Activated T-cell treated with anti-CD3 and anti-CD28 coated beads, Interleukin-2, amount 50 U/mL, for 24 hours (primary cell): Measurements from ENCODE around the gene SLC35D1.
"Not testable (repeated sequence)": the region's sequence is repeated elsewhere in the genome, so short reads cannot be mapped to it uniquely, and the experiment has no call there.

Source experiments
- DNase-seq: peaks from one replicate; pipeline ENCODE4 v3.0.0-alpha.2; 2020
- H3K27ac Mint-ChIP-seq: 2 replicates; pipeline ENCODE4 v1.8.0; 2020; ENCODE audit warnings: mild to moderate bottlenecking, mixed read lengths
- H3K27me3 Mint-ChIP-seq: 2 replicates; pipeline ENCODE4 v1.8.0; 2020; ENCODE audit warnings: mixed read lengths
- H3K36me3 Mint-ChIP-seq: 2 replicates; pipeline ENCODE4 v1.8.0; 2020; ENCODE audit warnings: low read depth, mixed read lengths
- H3K4me1 Mint-ChIP-seq: 2 replicates; pipeline ENCODE4 v1.8.0; 2020; ENCODE audit warnings: low read depth, mixed read lengths
- H3K4me3 Mint-ChIP-seq: 2 replicates; pipeline ENCODE4 v1.8.0; 2020; ENCODE audit warnings: mild to moderate bottlenecking, moderate library complexity, mixed read lengths
- H3K9me3 Mint-ChIP-seq: 2 replicates; pipeline ENCODE4 v1.8.0; 2020; ENCODE audit warnings: mixed read lengths

Gene SLC35D1

GRCh38 chr1:66985835-66986234 lies 68.1 kb downstream of the SLC35D1 start:
- Mint-ChIP-seq H3K36me3 (peaks cover 92% of the 10 kb centered on the region), H3K4me3 (no peak overlapping the region), H3K9me3 (no peaks in the 10 kb centered on the region), H3K27me3 (no peaks in the 10 kb centered on the region), H3K27ac (no peak overlapping the region), H3K4me1 (peaks cover 43% of the 10 kb centered on the region)
- no peak for DNase-seq

DNA sequence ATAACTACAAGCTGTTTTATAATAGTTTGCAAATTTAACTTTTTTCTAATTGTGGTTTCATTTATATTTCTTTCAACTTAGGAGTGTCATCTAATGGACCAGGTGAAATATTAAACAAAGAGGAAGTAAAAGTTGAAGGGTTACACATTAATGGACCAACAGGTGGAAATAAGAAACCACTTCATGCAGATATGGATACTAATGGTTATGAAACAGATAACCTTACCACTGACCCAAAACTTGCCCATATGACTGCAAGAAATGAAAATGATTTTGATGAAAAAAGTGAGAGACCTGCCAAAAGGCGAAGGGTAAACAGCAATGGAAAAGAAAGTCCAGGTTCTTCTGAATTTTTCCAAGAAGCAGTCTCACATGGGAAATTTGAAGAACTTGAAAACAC lies 69.5 kb downstream of the SLC35D1 start:
- DNase-seq, result no peak
- Mint-ChIP-seq H3K36me3 (peaks cover 91% of the 10 kb centered on the region), H3K4me3 (no peak overlapping the region), H3K9me3 (no peaks in the 10 kb centered on the region), H3K27me3 (no peaks in the 10 kb centered on the region), H3K4me1 (peaks cover 50% of the 10 kb centered on the region), H3K27ac (peak overlapping the region; percentile 86)

GRCh38 chr1:66982561-66983260 lies 71.2 kb downstream of the SLC35D1 start:
- peaks cover 89% of the 10 kb centered on the region for H3K36me3 Mint-ChIP-seq
- H3K4me1 Mint-ChIP-seq, result peaks cover 49% of the 10 kb centered on the region
- H3K27me3 Mint-ChIP-seq, result no peaks in the 10 kb centered on the region
- peak overlapping the region; percentile 85 for H3K27ac Mint-ChIP-seq
- H3K4me3 Mint-ChIP-seq, result no peak overlapping the region
- DNase-seq, result no peak
- no peaks in the 10 kb centered on the region for H3K9me3 Mint-ChIP-seq

GRCh38 chr1:66981679-66982078 lies 72.3 kb downstream of the SLC35D1 start:
- Mint-ChIP-seq H3K27me3 (no peaks in the 10 kb centered on the region), H3K4me1 (peaks cover 48% of the 10 kb centered on the region), H3K36me3 (peaks cover 88% of the 10 kb centered on the region), H3K27ac (peak overlapping the region; percentile 85), H3K4me3 (peak overlapping the region; percentile 53), H3K9me3 (no peaks in the 10 kb centered on the region)
- DNase-seq, result no peak

- Mint-ChIP-seq H3K4me1 (peaks cover 48% of the 10 kb centered on the region), H3K9me3 (no peaks in the 10 kb centered on the region), H3K27me3 (no peaks in the 10 kb centered on the region), H3K36me3 (peaks cover 88% of the 10 kb centered on the region), H3K27ac (peak overlapping the region; percentile 65), H3K4me3 (peak overlapping the region; percentile 53)
- DNase-seq, result no peak
These were observed 73.1 kb downstream of the SLC35D1 start for GRCh38 chr1:66980745-66981367.

GRCh38 chr1:66979621-66980020 lies 74.3 kb downstream of the SLC35D1 start:
- not testable (repeated sequence) for DNase-seq, H3K27ac Mint-ChIP-seq, H3K9me3 Mint-ChIP-seq, H3K27me3 Mint-ChIP-seq, H3K4me3 Mint-ChIP-seq
- H3K36me3 Mint-ChIP-seq, result peaks cover 87% of the 10 kb centered on the region
- peaks cover 42% of the 10 kb centered on the region for H3K4me1 Mint-ChIP-seq

- DNase-seq, result no peak
- peak overlapping the region; percentile 14 for H3K27ac Mint-ChIP-seq
- no peaks in the 10 kb centered on the region for H3K9me3 Mint-ChIP-seq
- peaks cover 33% of the 10 kb centered on the region for H3K4me1 Mint-ChIP-seq
- H3K36me3 Mint-ChIP-seq, result peaks cover 83% of the 10 kb centered on the region
- H3K4me3 Mint-ChIP-seq, result no peak overlapping the region
- no peaks in the 10 kb centered on the region for H3K27me3 Mint-ChIP-seq
These were observed 75.7 kb downstream of the SLC35D1 start for GRCh38 chr1:66978201-66978600.

GRCh38 chr1:66968574-66968973 lies 85.4 kb downstream of the SLC35D1 start:
- Mint-ChIP-seq H3K36me3 (peaks cover 91% of the 10 kb centered on the region), H3K27ac (no peak overlapping the region), H3K4me1 (peaks cover 26% of the 10 kb centered on the region), H3K9me3 (peaks cover 6% of the 10 kb centered on the region), H3K4me3 (no peak overlapping the region), H3K27me3 (no peaks in the 10 kb centered on the region)
- no peak for DNase-seq

- H3K27me3 Mint-ChIP-seq, DNase-seq, H3K4me3 Mint-ChIP-seq, H3K27ac Mint-ChIP-seq, H3K9me3 Mint-ChIP-seq: not testable (repeated sequence)
- Mint-ChIP-seq H3K4me1 (peaks cover 28% of the 10 kb centered on the region), H3K36me3 (peaks cover 96% of the 10 kb centered on the region)
These were observed 87.6 kb downstream of the SLC35D1 start for GRCh38 chr1:66966188-66966873.

DNA sequence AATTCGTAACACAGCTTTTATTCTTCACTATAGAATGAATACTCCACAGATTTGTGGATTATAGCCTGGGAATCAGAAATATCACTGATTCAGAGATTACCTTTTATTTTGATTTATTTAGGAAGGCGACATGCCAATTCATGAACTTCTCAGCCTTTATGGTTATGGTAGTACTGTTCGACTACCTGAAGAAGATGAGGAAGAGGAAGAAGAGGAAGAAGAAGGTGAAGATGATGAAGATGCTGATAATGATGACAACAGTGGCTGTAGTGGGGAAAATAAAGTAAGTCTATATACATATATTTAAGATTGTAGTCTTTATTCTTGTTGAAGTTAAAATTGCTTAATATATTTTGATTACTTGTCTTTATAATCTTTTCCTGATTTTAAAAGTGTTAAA lies 96.0 kb downstream of the SLC35D1 start:
- H3K9me3 Mint-ChIP-seq, result no peaks in the 10 kb centered on the region
- no peak overlapping the region for H3K4me3 Mint-ChIP-seq
- H3K27me3 Mint-ChIP-seq, result no peaks in the 10 kb centered on the region
- H3K4me1 Mint-ChIP-seq, result peaks cover 66% of the 10 kb centered on the region
- H3K36me3 Mint-ChIP-seq, result peaks cover 91% of the 10 kb centered on the region
- DNase-seq, result no peak
- no peak overlapping the region for H3K27ac Mint-ChIP-seq

- Mint-ChIP-seq H3K4me1 (peaks cover 52% of the 10 kb centered on the region), H3K27me3 (no peaks in the 10 kb centered on the region), H3K36me3 (peaks cover 91% of the 10 kb centered on the region), H3K9me3 (no peaks in the 10 kb centered on the region), H3K27ac (peak overlapping the region; percentile 60), H3K4me3 (no peak overlapping the region)
- no peak for DNase-seq
These were observed 99.7 kb downstream of the SLC35D1 start for GRCh38 chr1:66954208-66954607.

DNA sequence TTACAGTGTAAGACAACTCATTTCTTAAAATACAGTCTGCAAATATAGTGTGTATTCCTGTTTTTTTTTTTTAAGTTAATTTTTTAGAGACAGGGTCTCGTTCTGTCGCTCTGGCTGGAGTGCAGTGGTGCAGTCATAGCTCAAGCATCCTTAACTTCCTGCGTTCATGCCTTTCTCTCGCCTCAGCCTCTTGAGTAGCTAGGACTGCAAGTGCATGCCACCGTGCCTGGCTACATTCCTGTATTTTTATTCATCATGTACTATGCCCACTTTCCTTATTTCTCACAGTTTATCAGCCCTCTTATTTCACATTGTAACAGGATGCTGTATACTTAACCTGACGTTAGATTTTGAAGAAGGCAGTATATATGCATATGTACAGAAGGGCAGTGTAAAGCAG lies 102.4 kb downstream of the SLC35D1 start:
- no peak for DNase-seq
- Mint-ChIP-seq H3K9me3 (no peaks in the 10 kb centered on the region), H3K4me1 (peaks cover 52% of the 10 kb centered on the region), H3K4me3 (no peak overlapping the region), H3K27ac (no peak overlapping the region), H3K36me3 (peaks cover 93% of the 10 kb centered on the region), H3K27me3 (no peaks in the 10 kb centered on the region)
